OCI-LY7 (cell line): ENCODE results near the gene MTHFD1. TPM values are rescaled to one million over a fixed set of nuclear protein-coding genes. Genes with fewer than 3 reads are reported as not detected.

ENCODE experiments used
- BruUV-seq: library from RNA; stranded (reverse); fragments of 400-500 nt; replicated peaks from 2 replicates; lab custom pipeline; 2021; lab: Mats Ljungman, UMichigan
- CTCF ChIA-PET: fragments of 300-600 bp; sonication (Branson Sonifier 250); formaldehyde crosslinking; loops from one replicate; lab custom pipeline; 2022; ENCODE audit warnings: antibody characterized with exemption; ENCODE audit not compliant: unreplicated experiment; lab: Charles Lee
- POLR2A ChIA-PET: fragments of 300-600 bp; sonication (Branson Sonifier 250); formaldehyde crosslinking; loops from one replicate; lab custom pipeline; 2022; ENCODE audit warnings: antibody characterized with exemption; lab: Charles Lee
- DNase-seq: peaks from one replicate; pipeline ENCODE4 v3.0.0-alpha.2; 2015; ENCODE audit warnings: low spot score
- H2AFZ ChIP-seq: fragments of 200-600 bp; sonication (generic), shearing (Covaris generic); 2 replicates; pipeline ENCODE4 v1.6.1; 2014; ENCODE audit warnings: mild to moderate bottlenecking, antibody characterized with exemption, low read length, moderate library complexity
- H3K27ac ChIP-seq: fragments of 200-600 bp; sonication (generic); 2 replicates; pipeline ENCODE4 v1.5.1; 2014; ENCODE audit warnings: mixed run types, low read depth, mild to moderate bottlenecking, moderate library complexity, low read length, inconsistent platforms; ENCODE audit not compliant: poor library complexity, severe bottlenecking
- H3K36me3 ChIP-seq: fragments of 200-600 bp; sonication (generic); 2 replicates; pipeline ENCODE4 v1.6.1; 2014; ENCODE audit warnings: mild to moderate bottlenecking, antibody characterized with exemption, low read length, moderate library complexity, mixed read lengths; ENCODE audit not compliant: insufficient read depth
- H3K4me1 ChIP-seq: fragments of 200-600 bp; sonication (generic); 2 replicates; pipeline ENCODE4 v1.5.1; 2014; ENCODE audit warnings: mild to moderate bottlenecking, low read length; ENCODE audit not compliant: insufficient read depth, poor library complexity, severe bottlenecking
- H3K4me2 ChIP-seq: fragments of 200-600 bp; sonication (generic); 2 replicates; pipeline ENCODE4 v1.6.1; 2014; ENCODE audit warnings: mild to moderate bottlenecking, low read length
- H3K4me3 ChIP-seq: fragments of 200-600 bp; sonication (generic); 2 replicates; pipeline ENCODE4 v1.5.1; 2014; ENCODE audit warnings: mild to moderate bottlenecking, low read depth, low read length; ENCODE audit not compliant: poor library complexity, severe bottlenecking
- H3K79me2 ChIP-seq: fragments of 200-600 bp; sonication (generic); 2 replicates; pipeline ENCODE4 v1.6.1; 2016; ENCODE audit warnings: low read depth, mild to moderate bottlenecking, low read length, moderate library complexity, mixed read lengths; ENCODE audit not compliant: insufficient read depth
- H3K9me2 ChIP-seq: fragments of 200-600 bp; sonication (generic); 2 replicates; pipeline ENCODE4 v1.6.1; 2016; ENCODE audit warnings: mild to moderate bottlenecking, low read length, mixed read lengths; ENCODE audit not compliant: insufficient read depth
- H3K9me3 ChIP-seq: fragments of 200-600 bp; sonication (generic); 2 replicates; pipeline ENCODE4 v1.6.1; 2014; ENCODE audit warnings: mild to moderate bottlenecking, mixed run types, low read length, mixed read lengths
- H4K20me1 ChIP-seq: fragments of 200-600 bp; sonication (generic); 2 replicates; pipeline ENCODE4 v1.6.1; 2014; ENCODE audit warnings: mild to moderate bottlenecking, antibody characterized with exemption, low read length, moderate library complexity, mixed read lengths; ENCODE audit not compliant: insufficient read depth
- CTCF ChIP-seq: fragments of 200-600 bp; sonication (generic); conservative IDR thresholded peaks from 2 replicates; pipeline ENCODE4 v1.5.1; 2014; ENCODE audit warnings: mild to moderate bottlenecking, antibody characterized with exemption, low read length, moderate library complexity, mixed read lengths
- EZH2phosphoT487 ChIP-seq: fragments of 200-600 bp; sonication (generic); IDR thresholded peaks from 2 replicates; pipeline ENCODE4 v1.6.1; 2018; ENCODE audit warnings: low read depth, borderline replicate concordance, mild to moderate bottlenecking, mixed run types, antibody characterized with exemption, low read length, moderate library complexity, mixed read lengths
- intact Hi-C: fragments of 100-400 bp; cut with micrococcal nuclease; formaldehyde crosslinking; loops from one replicate; pipeline ENCODE4 v1.10.0; 2022; ENCODE audit not compliant: unreplicated experiment
- total RNA-seq, 2 experiments: library from RNA; depleted of rRNA in 1 of 2; stranded (reverse); fragments of >200 nt in 1 of 2; shearing (Covaris generic) in 1 of 2; gene quantifications; 2 replicates each; pipeline ENCODE4 v1.2.3, GENCODE V29; 2014 to 2022

Gene MTHFD1
- total RNA-seq, 2 experiments from 2014 or later = 73.7 to 163 TPM

GRCh38 chr14:64369201-64369600 is 19.0 kb upstream of the MTHFD1 start:
- Histone ChIP-seq H3K36me3 (no peaks in the 10 kb centered on the region), H3K9me2 (no peaks in the 10 kb centered on the region), H3K27ac (no peak overlapping the region), H3K4me3 (no peak overlapping the region), H2AFZ (no peak overlapping the region), H3K79me2 (no peaks in the 10 kb centered on the region), H3K4me1 (no peaks in the 10 kb centered on the region), H4K20me1 (no peaks in the 10 kb centered on the region), H3K4me2 (no peak overlapping the region), H3K9me3 (no peaks in the 10 kb centered on the region)
- ChIA-PET POLR2A (no interaction called here), CTCF (no interaction called here)
- BruUV-seq = no TSS peak
- no peak for DNase-seq
- TF ChIP-seq EZH2phosphoT487 = no peak
- no peak for TF ChIP-seq CTCF
- intact Hi-C loops = no loop called here

GRCh38 chr14:64387232-64387781 is 846 bp upstream of the MTHFD1 start:
- H2AFZ ChIP-seq = peak overlapping the region; percentile 59; the same call in 1 of the 2 replicates
- peak overlapping the region; percentile 82 for H3K4me2 ChIP-seq
- H4K20me1 ChIP-seq = peaks cover 18% of the 10 kb centered on the region
- H3K36me3 ChIP-seq = peaks cover 26% of the 10 kb centered on the region
- DNase-seq = no peak
- peak overlapping the region; percentile 78 for H3K27ac ChIP-seq
- H3K9me3 ChIP-seq = no peaks in the 10 kb centered on the region
- peak overlapping the region; percentile 85 for H3K4me3 ChIP-seq
- no peak for TF ChIP-seq CTCF
- no peak for TF ChIP-seq EZH2phosphoT487
- no peaks in the 10 kb centered on the region for H3K9me2 ChIP-seq
- peaks cover 26% of the 10 kb centered on the region for H3K4me1 ChIP-seq
- CTCF ChIA-PET = interaction anchor here (0.6 to 1.5 kb wide), 4 partner anchors 10 to 128 kb away, joined by 3 read pairs; no protein-coding TSS in a partner anchor
- POLR2A ChIA-PET = interaction anchor here (0.6 to 3.4 kb wide), 22 partner anchors 8 to 593 kb away, joined by 3 to 18 read pairs (median 4); no protein-coding TSS in a partner anchor
- TSS peak; percentile 86 for BruUV-seq
- peaks cover 57% of the 10 kb centered on the region for H3K79me2 ChIP-seq
- intact Hi-C loops = loop anchor here (1.0 to 5.0 kb wide), 2 partner anchors 49 to 150 kb away; no protein-coding TSS in a partner anchor
